ENCODE results near the gene XIAP. TPM values are rescaled to one million over a fixed set of nuclear protein-coding genes. Genes with fewer than 3 reads are reported as not detected.
"Not testable (repeated sequence)": the region's sequence is repeated elsewhere in the genome, so short reads cannot be mapped to it uniquely, and the experiment has no call there.

Gene XIAP
- total RNA-seq, 1 donor, result 43.2 TPM

GRCh38 chrX:123876177-123876576 lies 16.3 kb downstream of the XIAP start:
- DNase-seq (ENCODE audit: low read depth), result no peak
- no peak for TF ChIP-seq CTCF (IDR thresholded peaks at IDR 0.05; ENCODE audit: insufficient read depth, low read depth, low read length)
- H3K4me3 ChIP-seq (ENCODE audit: low read depth, low read length), result no peak overlapping the region

- TF ChIP-seq CTCF (IDR thresholded peaks at IDR 0.05; ENCODE audit: insufficient read depth, low read depth, low read length), result no peak
- DNase-seq (ENCODE audit: low read depth), result no peak
- no peak overlapping the region for H3K4me3 ChIP-seq (ENCODE audit: low read depth, low read length)
These were observed 17.0 kb downstream of the XIAP start for GRCh38 chrX:123876844-123877243.

- no peak for TF ChIP-seq CTCF (IDR thresholded peaks at IDR 0.05; ENCODE audit: insufficient read depth, low read depth, low read length)
- no peak overlapping the region for H3K4me3 ChIP-seq (ENCODE audit: low read depth, low read length)
- peak; percentile 73 for DNase-seq (ENCODE audit: low read depth)
These were observed 18.4 kb downstream of the XIAP start for GRCh38 chrX:123878252-123878721.

- H3K4me3 ChIP-seq (ENCODE audit: low read depth, low read length), result no peak overlapping the region
- TF ChIP-seq CTCF (IDR thresholded peaks at IDR 0.05; ENCODE audit: insufficient read depth, low read depth, low read length), result no peak
- no peak for DNase-seq (ENCODE audit: low read depth)
These were observed 21.5 kb downstream of the XIAP start for GRCh38 chrX:123881330-123881729.

- DNase-seq (ENCODE audit: low read depth), result no peak
- no peak overlapping the region for H3K4me3 ChIP-seq (ENCODE audit: low read depth, low read length)
- no peak for TF ChIP-seq CTCF (IDR thresholded peaks at IDR 0.05; ENCODE audit: insufficient read depth, low read depth, low read length)
These were observed 22.5 kb downstream of the XIAP start for GRCh38 chrX:123882391-123882790.

- H3K4me3 ChIP-seq (ENCODE audit: low read depth, low read length), result no peak overlapping the region
- peak; percentile 51 for TF ChIP-seq CTCF (IDR thresholded peaks at IDR 0.05; ENCODE audit: insufficient read depth, low read depth, low read length)
- DNase-seq (ENCODE audit: low read depth), result peak; percentile 58
These were observed 25.1 kb downstream of the XIAP start for GRCh38 chrX:123884809-123885408.

- DNase-seq (ENCODE audit: low read depth), result no peak
- TF ChIP-seq CTCF (IDR thresholded peaks at IDR 0.05; ENCODE audit: insufficient read depth, low read depth, low read length), result no peak
- no peak overlapping the region for H3K4me3 ChIP-seq (ENCODE audit: low read depth, low read length)
These were observed 39.8 kb downstream of the XIAP start for GRCh38 chrX:123899701-123900100.

- not testable (repeated sequence) for H3K4me3 ChIP-seq (ENCODE audit: low read depth, low read length)
These were observed 43.4 kb downstream of the XIAP start for GRCh38 chrX:123903261-123903660.

More at GRCh38 chrX:123903261-123903660, 43.4 kb downstream of the XIAP start:
- DNase-seq (ENCODE audit: low read depth), result not testable (repeated sequence)

Measured in fibroblast of villous mesenchyme (primary cell).